GM10847 (cell line): ENCODE results near the gene RGR.

Source experiments
- POLR2A ChIP-seq: IDR thresholded peaks from 2 replicates; pipeline ENCODE4 v1.6.1; 2011; ENCODE audit not compliant: insufficient read length; ENCODE audit errors: extremely low read depth

RGR gene

DNA sequence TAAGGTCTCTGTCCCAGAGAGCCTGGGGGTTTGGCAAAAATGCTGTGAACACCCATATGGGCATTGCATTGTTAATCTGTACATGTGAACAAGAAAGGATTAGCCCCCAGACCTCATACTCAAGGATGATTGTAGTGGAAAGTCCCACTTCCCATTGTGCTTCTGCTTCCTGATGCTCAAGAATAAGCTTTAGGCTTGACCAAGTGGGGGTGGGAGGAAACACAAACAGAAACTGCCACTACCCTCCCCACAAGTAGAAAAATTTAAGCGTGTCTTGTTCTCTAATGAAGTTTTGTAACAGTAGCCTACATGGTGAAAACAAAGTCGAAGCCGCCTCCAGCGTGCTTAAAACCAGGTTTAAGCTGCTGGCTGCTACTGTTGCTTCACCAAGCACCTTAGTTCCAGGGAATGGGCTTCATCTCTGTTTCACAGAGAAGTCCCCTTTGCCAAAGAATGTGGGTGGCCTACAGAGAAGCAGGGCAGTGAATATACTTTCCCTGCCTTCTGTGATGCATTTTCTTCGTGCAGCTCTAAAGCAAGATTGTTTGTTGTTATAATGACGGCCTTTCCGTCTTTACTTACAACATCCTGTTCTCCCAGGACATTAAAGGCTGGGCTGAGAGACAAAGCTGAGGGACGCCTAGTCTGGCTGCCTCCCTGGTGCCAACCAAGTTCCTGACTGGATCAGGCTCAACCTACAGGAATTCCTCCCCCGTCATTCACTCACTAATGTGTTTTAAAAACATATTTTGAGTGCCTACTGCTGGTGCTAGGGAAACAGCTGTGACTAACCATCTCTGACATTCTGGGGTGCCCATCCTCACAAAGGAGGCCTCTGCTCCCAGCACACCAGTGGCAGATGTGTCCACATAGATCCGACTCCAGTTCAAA lies 51.5 kb downstream of the RGR start:
- no peak for TF ChIP-seq POLR2A

DNA sequence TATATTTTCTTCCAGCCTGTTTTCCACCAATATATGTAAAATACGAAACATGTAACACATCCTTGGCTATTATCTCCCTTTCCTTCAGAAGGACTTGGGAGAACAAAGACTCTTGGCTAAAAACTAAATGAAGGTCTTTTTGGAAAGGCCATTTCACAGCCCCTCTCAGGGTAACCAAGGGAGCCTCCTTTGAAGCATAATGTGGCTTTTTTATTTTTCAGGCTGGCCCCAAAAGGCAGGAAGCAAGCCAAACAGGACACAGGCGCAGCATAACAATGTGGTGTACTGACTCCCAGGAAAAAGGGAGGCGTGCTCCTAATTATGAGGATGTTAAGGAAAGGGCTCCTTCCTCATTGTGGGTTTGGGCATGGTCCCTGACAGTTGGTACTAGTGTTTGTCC lies 53.2 kb downstream of the RGR start:
- TF ChIP-seq POLR2A, result no peak

DNA sequence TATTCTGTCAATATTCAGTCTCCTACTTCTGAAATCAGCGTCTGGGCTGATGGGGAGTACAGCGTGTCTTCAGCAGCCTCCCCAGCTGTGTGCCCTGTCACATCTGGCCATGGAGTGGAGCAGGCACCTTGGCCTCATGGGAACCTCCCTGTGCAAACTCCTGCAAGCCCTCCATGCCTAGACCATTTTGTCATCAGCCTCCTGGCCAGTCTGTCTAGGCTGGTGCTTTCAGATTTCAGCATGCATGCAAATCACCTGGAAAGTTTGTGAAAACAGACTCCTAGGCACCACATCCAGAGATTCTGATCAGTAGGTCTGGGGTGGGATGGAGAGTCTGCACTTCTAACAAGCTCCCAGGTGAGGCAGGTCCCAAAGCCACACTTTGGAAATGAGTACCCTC lies 57.4 kb downstream of the RGR start:
- TF ChIP-seq POLR2A, result no peak

DNA sequence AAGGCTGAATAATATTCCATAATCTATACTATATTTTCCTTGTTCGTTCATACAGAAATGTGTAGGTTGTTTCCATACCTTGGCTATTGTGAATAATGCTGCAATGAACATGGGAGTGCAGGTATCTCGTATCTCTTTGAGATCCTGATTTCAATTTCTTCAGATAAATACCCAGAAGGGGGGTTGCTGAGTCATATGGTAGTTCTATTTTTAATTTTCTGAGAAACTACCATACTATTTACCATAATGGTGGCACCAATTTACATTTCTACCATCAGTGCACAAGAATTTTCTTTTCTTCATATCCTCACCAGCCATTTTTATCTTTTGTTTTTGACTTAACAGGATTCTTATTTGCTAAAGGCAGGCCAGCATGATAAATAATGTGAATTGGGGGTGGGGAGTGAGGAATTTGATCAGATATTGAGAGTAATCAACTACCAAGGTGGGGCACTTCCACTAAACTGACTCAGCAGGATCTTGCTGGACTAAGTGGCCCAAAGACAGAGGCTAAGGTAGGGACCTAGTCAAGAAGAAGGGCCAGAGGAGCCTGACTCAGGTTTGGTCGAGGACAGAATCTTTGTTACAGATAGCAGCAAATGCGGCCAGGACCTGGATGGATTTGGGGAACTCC lies 62.0 kb downstream of the RGR start:
- no peak for TF ChIP-seq POLR2A

DNA sequence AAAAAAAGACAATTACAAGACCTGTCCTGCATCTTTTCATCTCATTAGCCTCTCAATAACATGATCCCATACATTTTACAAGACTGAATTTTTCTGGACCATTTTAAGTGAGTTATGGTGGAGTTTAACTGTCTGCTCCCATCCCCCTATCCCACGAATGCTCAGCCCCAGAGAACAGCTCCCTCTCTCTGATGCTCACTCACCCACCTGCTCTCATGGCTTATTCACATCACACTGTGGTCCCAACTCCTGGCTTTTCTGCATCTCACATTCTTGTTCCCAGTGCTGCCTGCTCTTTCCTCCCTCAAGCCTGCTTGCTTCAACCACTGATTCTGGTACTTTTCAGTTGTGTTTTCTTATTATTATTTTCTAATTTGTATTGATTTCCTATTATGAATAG lies 63.2 kb downstream of the RGR start:
- no peak for TF ChIP-seq POLR2A

DNA sequence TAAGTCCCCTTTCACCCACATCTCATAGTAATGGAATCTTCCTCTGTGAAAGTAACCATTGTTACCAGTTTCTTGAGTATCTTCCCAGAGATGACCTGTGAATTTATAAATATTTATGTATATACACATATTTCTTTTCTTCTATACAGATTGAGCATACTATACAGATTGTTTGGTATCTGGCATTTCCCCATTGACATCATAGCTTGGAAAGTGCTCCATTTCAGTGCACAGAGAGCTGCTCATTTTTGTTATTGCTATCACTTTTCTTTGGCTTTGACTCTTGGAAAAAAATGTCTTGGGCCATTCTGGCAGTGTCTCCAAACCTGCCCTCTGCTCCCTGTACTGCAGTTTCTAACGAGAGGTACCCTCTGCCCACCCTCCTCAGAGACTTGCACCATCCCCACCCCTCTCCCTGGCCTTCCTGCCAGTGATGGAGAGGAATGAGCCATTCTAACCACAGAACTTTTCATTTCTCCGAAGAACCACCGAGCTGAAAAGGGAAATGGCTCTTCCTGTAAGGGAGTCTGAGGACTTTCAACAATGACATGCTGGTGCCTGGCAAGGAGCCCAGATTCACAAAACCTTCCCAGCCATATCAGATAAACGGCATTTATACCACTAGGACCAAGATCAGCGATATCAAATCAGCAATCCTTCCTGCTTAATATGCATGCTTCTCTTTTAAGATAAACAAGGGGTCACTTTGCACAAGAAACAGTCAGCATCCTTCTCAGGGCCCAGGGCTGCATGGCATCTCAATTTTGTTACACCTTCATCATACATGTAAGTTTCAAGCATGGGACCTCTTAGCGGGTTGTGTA lies 63.8 kb downstream of the RGR start:
- no peak for TF ChIP-seq POLR2A
